K562 (cell line): ENCODE data around the gene DNASE1L3. TPM values are rescaled to one million over a fixed set of nuclear protein-coding genes. Genes with fewer than 3 reads are reported as not detected.

ENCODE experiments used
- ATAC-seq: fragments of 200-7000 bp; cut with Tn5 transposase; 3 replicates; pipeline ENCODE4 v1.9.1; 2020; ENCODE audit warnings: moderate library complexity
- BruUV-seq: library from RNA; stranded (reverse); fragments of 400-500 nt; replicated peaks from 2 replicates; lab custom pipeline; 2021; lab: Mats Ljungman, UMichigan
- CTCF ChIA-PET: fragments of 300-600 bp; formaldehyde crosslinking; extraction: SDS; loops from one replicate; lab custom pipeline; 2021; ENCODE audit warnings: low intra/inter-chr PET ratio; lab: Yijun Ruan, JAX
- POLR2A ChIA-PET: fragments of 300-600, 350-650 bp; sonication (Branson Sonifier 250); formaldehyde crosslinking; extraction: SDS; loops from one replicate; lab custom pipeline; 2021; ENCODE audit warnings: antibody characterized with exemption, inconsistent platforms; lab: Yijun Ruan, JAX
- DNase-seq, 4 experiments: peaks; one replicate each; pipeline versions ENCODE4 v3.0.0 to v3.0.0-alpha.2; 2011 to 2018; ENCODE audit warnings: low spot score in 3 of 4, mixed read lengths in 3 of 4; ENCODE audit errors: extremely low read depth in 1 of 4
- FAIRE-seq: peaks from 2 replicates; lab custom pipeline; 2011; peaks lifted over from hg19 to GRCh38; lab: Jason Lieb, UNC
- H2AFZ ChIP-seq: 2 replicates; pipeline ENCODE4 v1.6.0; 2011; ENCODE audit warnings: low read depth, low read length, control low read depth, inconsistent platforms
- H3K27ac ChIP-seq: fragments of 200-600 bp; 3 replicates; pipeline ENCODE4 v1.8.0; 2011; ENCODE audit warnings: low read depth, mild to moderate bottlenecking, control low read depth, inconsistent platforms, low read length, moderate library complexity, mixed read lengths; ENCODE audit errors: extremely low read depth
- H3K27me3 ChIP-seq, 2 experiments: fragments of 300-600 bp in 1 of 2; 2 replicates in 1 of 2; 3 replicates in 1 of 2; pipeline versions ENCODE4 v1.6.0 to v1.8.0; 2011; ENCODE audit warnings: inconsistent platforms in 2 of 2, low read length in 2 of 2, mild to moderate bottlenecking in 1 of 2, mixed read lengths in 1 of 2, moderate library complexity in 1 of 2; ENCODE audit not compliant: control insufficient read depth in 2 of 2, insufficient read depth in 2 of 2
- H3K36me3 ChIP-seq: fragments of 300-600 bp; 3 replicates; pipeline ENCODE4 v1.8.0; 2011; ENCODE audit warnings: mild to moderate bottlenecking, low read length, inconsistent platforms; ENCODE audit not compliant: control insufficient read depth, insufficient read depth
- H3K4me1 ChIP-seq, 2 experiments: fragments of 200-600 bp in 1 of 2; replicated peaks in 1 of 2; 2 replicates in 1 of 2; 3 replicates in 1 of 2; pipeline versions ENCODE4 v1.5.1 to v1.8.0; 2011; ENCODE audit warnings: inconsistent platforms in 2 of 2, low read length in 2 of 2, mild to moderate bottlenecking in 1 of 2, mixed read lengths in 1 of 2, moderate library complexity in 1 of 2; ENCODE audit not compliant: control insufficient read depth in 2 of 2, insufficient read depth in 2 of 2
- H3K4me2 ChIP-seq: 2 replicates; pipeline ENCODE4 v1.6.1; 2011; ENCODE audit warnings: low read length, control low read depth, inconsistent platforms, mixed read lengths; ENCODE audit not compliant: insufficient read depth
- H3K4me3 ChIP-seq: fragments of 200-600 bp; sonication (generic), shearing (Covaris generic); 2 replicates; pipeline ENCODE4 v1.5.1; 2016; ENCODE audit warnings: control low read depth, inconsistent platforms
- H3K79me2 ChIP-seq: fragments of 200-600 bp; 3 replicates; pipeline ENCODE4 v1.8.0; 2011; ENCODE audit warnings: low read length, inconsistent platforms; ENCODE audit not compliant: control insufficient read depth, insufficient read depth
- H3K9ac ChIP-seq, 2 experiments: 2 replicates each; pipeline versions ENCODE4 v1.6.0 to v1.6.1; 2011; ENCODE audit warnings: low read depth in 2 of 2, low read length in 2 of 2, control low read depth in 1 of 2, inconsistent platforms in 1 of 2, mild to moderate bottlenecking in 1 of 2, mixed read lengths in 1 of 2; ENCODE audit not compliant: insufficient read depth in 1 of 2
- H3K9me1 ChIP-seq: one replicate; pipeline ENCODE4 v1.6.0; 2011; ENCODE audit warnings: inconsistent platforms, mild to moderate bottlenecking, low read length, moderate library complexity; ENCODE audit not compliant: control insufficient read depth, insufficient read depth
- H3K9me3 ChIP-seq: replicated peaks from 2 replicates; pipeline ENCODE4 v1.5.1; 2011; ENCODE audit warnings: low read depth, low read length, inconsistent platforms; ENCODE audit not compliant: control insufficient read depth, insufficient read depth
- H4K20me1 ChIP-seq: replicated peaks from 2 replicates; pipeline ENCODE4 v1.6.1; 2011; ENCODE audit warnings: low read length, inconsistent platforms, mixed read lengths; ENCODE audit not compliant: control insufficient read depth, insufficient read depth
- MCM5 ChIP-seq: fragments of 450-650 bp; IDR thresholded peaks from 2 replicates; pipeline ENCODE4 v1.6.1; 2016; ENCODE audit warnings: low read depth
- MGA ChIP-seq: fragments of 450-650 bp; IDR thresholded peaks from 2 replicates; pipeline ENCODE4 v1.6.1; 2016; ENCODE audit warnings: mild to moderate bottlenecking, moderate library complexity
- NFYB ChIP-seq: IDR thresholded peaks from 2 replicates; pipeline ENCODE4 v1.6.1; 2011; ENCODE audit warnings: mild to moderate bottlenecking, moderate library complexity; ENCODE audit not compliant: insufficient read length; ENCODE audit errors: extremely low read depth
- PHF21A ChIP-seq: fragments of 450-650 bp; IDR thresholded peaks from 2 replicates; pipeline ENCODE4 v1.6.1; 2017; ENCODE audit warnings: low read depth, borderline replicate concordance
- USF1 ChIP-seq: sonication (generic); formaldehyde crosslinking; IDR thresholded peaks from 2 replicates; pipeline ENCODE4 v1.9.0; 2022; ENCODE audit warnings: mild to moderate bottlenecking, missing genetic modification reagents
- ZNF766 ChIP-seq: fragments of 200-800 bp; sonication (Bioruptor generic); conservative IDR thresholded peaks from 2 replicates; pipeline ENCODE4 v1.6.1; 2016; ENCODE audit warnings: missing genetic modification characterization, missing compliant biosample characterization
- in situ Hi-C: fragments of 300-500 bp; cut with MboI; formaldehyde crosslinking; loops from 4 replicates; pipeline ENCODE4 v1.15.0; 2018; ENCODE audit warnings: inconsistent platforms, mixed read lengths
- intact Hi-C: fragments of 100-400 bp; cut with micrococcal nuclease; formaldehyde crosslinking; loops from 2 replicates; pipeline ENCODE4 v1.14.2; 2022
- polyA plus RNA-seq, 8 experiments: library from polyadenylated mRNA; depleted of rRNA in 4 of 8; stranded (reverse) in 5 of 8; unstranded in 3 of 8; fragments of >200 nt; fragmentation: Nextera tagmentation in 2 of 8; fragmentation: Illumina TruSeq in 1 of 8; extraction: Ambion mirVana in 2 of 8; extraction: Trizol in 1 of 8; gene quantifications; 2 replicates each; pipeline versions ENCODE4 v1.2.1 to v1.2.3, GENCODE V29; 2011 to 2014; ENCODE audit warnings: inconsistent platforms in 1 of 8, missing spikeins in 1 of 8
- total RNA-seq, 7 experiments: library from RNA; depleted of rRNA in 6 of 7; stranded (reverse); fragments of >200 nt in 6 of 7; fragmentation: Illumina TruSeq in 2 of 7; extraction: Trizol in 2 of 7; gene quantifications; 2 replicates each; pipeline versions ENCODE4 v1.2.1 to v1.2.3, GENCODE V29; 2011 to 2021; ENCODE audit warnings: low replicate concordance in 1 of 7
- TF ChIP-seq, protein P1 (sequence below): sonication (generic); formaldehyde crosslinking; IDR thresholded peaks from 2 replicates; pipeline ENCODE4 v1.5.0; 2020; ENCODE audit warnings: missing genetic modification reagents

DNASE1L3 gene
- total and polyA plus RNA-seq, 9 of the 15 experiments (the other 6 are each of a cell fraction or from before 2014, with no cell fraction given): 0.06 TPM; not detected in 8

DNA sequence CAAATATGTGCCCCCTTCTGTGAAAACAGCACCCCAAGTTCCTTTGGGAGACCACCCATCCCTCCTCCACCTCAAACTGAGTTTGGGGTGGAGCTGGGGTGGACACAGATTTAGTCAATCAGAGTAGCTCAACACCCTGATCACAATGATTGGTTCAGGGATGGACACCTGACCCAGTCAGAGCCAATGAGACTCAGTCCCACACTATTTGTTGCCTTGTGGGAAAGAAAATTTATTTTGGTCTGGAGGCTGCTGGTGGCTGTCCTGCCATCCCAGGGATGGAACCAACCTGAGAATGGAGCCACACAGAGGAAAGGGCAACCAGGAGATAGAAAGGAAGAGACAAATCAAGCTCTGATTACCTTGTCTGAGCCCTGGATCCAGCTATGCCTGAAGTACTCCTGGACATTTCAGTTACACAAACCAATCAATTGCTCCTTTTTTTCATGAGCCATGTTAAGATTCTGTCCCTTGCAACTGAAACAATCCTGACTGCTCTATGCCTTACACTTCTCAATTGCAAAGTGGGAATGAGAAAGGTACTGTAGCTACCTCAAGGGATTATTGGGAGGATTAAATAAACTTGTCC lies 10.6 kb downstream of the DNASE1L3 start:
- no peaks in the 10 kb centered on the region for H3K36me3 ChIP-seq
- peaks cover under 1 to 22% of the 10 kb centered on the region in 2 experiments; a peak in 4 of 5 replicates for H3K27me3 ChIP-seq
- no peaks in the 10 kb centered on the region for H4K20me1 ChIP-seq
- intact Hi-C loops (no loop called here), in situ Hi-C loops (no loop called here)
- no peaks in the 10 kb centered on the region for H3K9me1 ChIP-seq
- ChIA-PET POLR2A (no interaction called here), CTCF (no interaction called here)
- no peak overlapping the region for H3K4me2 ChIP-seq
- H3K79me2 ChIP-seq: no peaks in the 10 kb centered on the region
- H3K27ac ChIP-seq: no peak overlapping the region
- FAIRE-seq: no peak
- no peaks in the 10 kb centered on the region for H3K9me3 ChIP-seq
- DNase-seq: no peak
- no peak overlapping the region for H3K9ac ChIP-seq
- no peak overlapping the region for H2AFZ ChIP-seq
- no peak overlapping the region for H3K4me3 ChIP-seq
- BruUV-seq: no TSS peak
- no peaks in the 10 kb centered on the region; a peak in 1 of 5 replicates for H3K4me1 ChIP-seq
- no peak for TF ChIP-seq MGA
- TF ChIP-seq, protein P1, sequence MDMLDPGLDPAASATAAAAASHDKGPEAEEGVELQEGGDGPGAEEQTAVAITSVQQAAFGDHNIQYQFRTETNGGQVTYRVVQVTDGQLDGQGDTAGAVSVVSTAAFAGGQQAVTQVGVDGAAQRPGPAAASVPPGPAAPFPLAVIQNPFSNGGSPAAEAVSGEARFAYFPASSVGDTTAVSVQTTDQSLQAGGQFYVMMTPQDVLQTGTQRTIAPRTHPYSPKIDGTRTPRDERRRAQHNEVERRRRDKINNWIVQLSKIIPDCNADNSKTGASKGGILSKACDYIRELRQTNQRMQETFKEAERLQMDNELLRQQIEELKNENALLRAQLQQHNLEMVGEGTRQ: peak; percentile 43; the same call in 1 of the 2 replicates
- TF ChIP-seq PHF21A: 0 out of 2 replicates have a peak, but pooled peaks have one; percentile 28
- TF ChIP-seq USF1 (CRISPR knock-in tag): peak; percentile 55
- no peak for TF ChIP-seq ZNF766 (CRISPR knock-in tag)
- TF ChIP-seq NFYB: peak; percentile 19
- TF ChIP-seq MCM5: no peak
- ATAC-seq: no peak
